GM19397 (cell line): ENCODE results near the gene WWOX.

ENCODE experiments used
- ATAC-seq: cut with Tn5 transposase; IDR thresholded peaks from one replicate; pipeline ENCODE4 v1.9.1; 2021; ENCODE audit warnings: mild to moderate bottlenecking, moderate library complexity; ENCODE audit not compliant: unreplicated experiment

The WWOX gene

GRCh38 chr16:78220571-78220970, 121.1 kb downstream of the WWOX start:
- ATAC-seq = no peak

- no peak for ATAC-seq
These were observed 122.4 kb downstream of the WWOX start for GRCh38 chr16:78221892-78222291.

- ATAC-seq = no peak
These were observed 124.9 kb downstream of the WWOX start for GRCh38 chr16:78224342-78224741.

GRCh38 chr16:78225919-78226318, 126.5 kb downstream of the WWOX start:
- no peak for ATAC-seq

- no peak for ATAC-seq
These were observed 128.4 kb downstream of the WWOX start for GRCh38 chr16:78227855-78228254.

- ATAC-seq = no peak
These were observed 129.2 kb downstream of the WWOX start for GRCh38 chr16:78228704-78229103.

- no peak for ATAC-seq
These were observed 131.4 kb downstream of the WWOX start for GRCh38 chr16:78230832-78231231.

- ATAC-seq = peak; percentile 78
These were observed 135.8 kb downstream of the WWOX start for GRCh38 chr16:78235168-78235800.

GRCh38 chr16:78235876-78236275, 136.4 kb downstream of the WWOX start:
- ATAC-seq = no peak

- no peak for ATAC-seq
These were observed 138.4 kb downstream of the WWOX start for GRCh38 chr16:78237841-78238240.

- ATAC-seq = no peak
These were observed 141.2 kb downstream of the WWOX start for GRCh38 chr16:78240459-78241222.

GRCh38 chr16:78242239-78242630, 142.8 kb downstream of the WWOX start:
- ATAC-seq = no peak

GRCh38 chr16:78244131-78244895, 144.9 kb downstream of the WWOX start:
- no peak for ATAC-seq

GRCh38 chr16:78246559-78246958, 147.1 kb downstream of the WWOX start:
- ATAC-seq = no peak

GRCh38 chr16:78249056-78249455, 149.6 kb downstream of the WWOX start:
- no peak for ATAC-seq

- ATAC-seq = no peak
These were observed 150.4 kb downstream of the WWOX start for GRCh38 chr16:78249832-78250231.

- ATAC-seq = no peak
These were observed 151.7 kb downstream of the WWOX start for GRCh38 chr16:78251115-78251514.

- no peak for ATAC-seq
These were observed 153.3 kb downstream of the WWOX start for GRCh38 chr16:78252757-78253156.

GRCh38 chr16:78254841-78255240, 155.4 kb downstream of the WWOX start:
- ATAC-seq = no peak

GRCh38 chr16:78256686-78257375, 157.4 kb downstream of the WWOX start:
- no peak for ATAC-seq

GRCh38 chr16:78257376-78257728, 157.9 kb downstream of the WWOX start:
- ATAC-seq = no peak
